A549 (cell line): Measurements from ENCODE around the gene ACVR1B. TPM values are rescaled to one million over a fixed set of nuclear protein-coding genes. Genes with fewer than 3 reads are reported as not detected.

Experiments
- ATAC-seq, 2 experiments: fragments of 200-7000 bp in 1 of 2; fragments of >200 bp in 1 of 2; cut with Nextera tagmentation in 1 of 2; cut with Tn5 transposase in 1 of 2; 3 replicates each; pipeline versions ENCODE4 v1.8.0 to v1.9.1; 2018 to 2020; ENCODE audit warnings: mild to moderate bottlenecking in 1 of 2, moderate library complexity in 1 of 2
- CTCF ChIA-PET: fragments of 300-600 bp; sonication (Branson Sonifier 250); formaldehyde crosslinking; extraction: SDS; loops from one replicate; lab custom pipeline; 2021; ENCODE audit warnings: antibody characterized with exemption, inconsistent platforms; lab: Yijun Ruan, JAX
- POLR2A ChIA-PET: fragments of 350-600 bp; formaldehyde crosslinking; extraction: SDS; loops from one replicate; lab custom pipeline; 2021; ENCODE audit warnings: antibody characterized with exemption, inconsistent platforms; lab: Yijun Ruan, JAX
- DNase-seq, 2 experiments: peaks; one replicate each; pipeline versions ENCODE4 v3.0.0 to v3.0.0-alpha.2; 2011 to 2016; ENCODE audit warnings: low read depth in 1 of 2, low spot score in 1 of 2
- FAIRE-seq: peaks from 2 replicates; lab custom pipeline; 2011; peaks lifted over from hg19 to GRCh38; lab: Jason Lieb, UNC
- H3K27ac ChIP-seq, 2 experiments: fragments of >200 bp; sonication (Bioruptor Twin); formaldehyde crosslinking; 3 replicates each; pipeline ENCODE4 v1.5.1; 2016 to 2017
- H3K4me1 ChIP-seq: fragments of >200 bp; sonication (Bioruptor Twin); formaldehyde crosslinking; 3 replicates; pipeline ENCODE4 v1.6.1; 2016
- H3K4me2 ChIP-seq: fragments of >200 bp; sonication (Bioruptor Twin); formaldehyde crosslinking; 3 replicates; pipeline ENCODE4 v1.6.1; 2016
- H3K4me3 ChIP-seq: fragments of >200 bp; sonication (Bioruptor Twin); formaldehyde crosslinking; 3 replicates; pipeline ENCODE4 v1.5.1; 2016
- H3K9me3 ChIP-seq: fragments of >200 bp; sonication (Bioruptor Twin); formaldehyde crosslinking; 3 replicates; pipeline ENCODE4 v1.6.1; 2016
- CBX8 ChIP-seq: fragments of 200-600 bp; sonication (generic); IDR thresholded peaks from 2 replicates; pipeline ENCODE4 v1.6.1; 2016
- CHD2 ChIP-seq: fragments of 150-350 bp; IDR thresholded peaks from 2 replicates; pipeline ENCODE4 v1.6.1; 2014; ENCODE audit warnings: low read length; ENCODE audit not compliant: partially characterized antibody
- EP300 ChIP-seq, 2 experiments: fragments of >200 bp; sonication (Bioruptor Twin); formaldehyde crosslinking; IDR thresholded peaks; 2 replicates in 1 of 2; 3 replicates in 1 of 2; pipeline ENCODE4 v1.6.1; 2016 to 2017
- ESRRA ChIP-seq: fragments of 150-350 bp; IDR thresholded peaks from 2 replicates; pipeline ENCODE4 v1.6.1; 2014; ENCODE audit warnings: mild to moderate bottlenecking, low read length, borderline replicate concordance
- FOXS1 ChIP-seq: fragments of 250-450 bp; sonication (Bioruptor Pico); IDR thresholded peaks from 2 replicates; pipeline ENCODE4 v1.5.0; 2020; ENCODE audit warnings: mild to moderate bottlenecking, moderate library complexity
- HDAC2 ChIP-seq: fragments of 200-600 bp; sonication (generic); IDR thresholded peaks from 2 replicates; pipeline ENCODE4 v1.6.1; 2016
- MAZ ChIP-seq: fragments of 150-350 bp; IDR thresholded peaks from 2 replicates; pipeline ENCODE4 v1.6.1; 2014; ENCODE audit warnings: antibody characterized with exemption, low read depth, low read length, borderline replicate concordance
- NFE2L2 ChIP-seq: fragments of 150-350 bp; conservative IDR thresholded peaks from 2 replicates; pipeline ENCODE4 v1.6.1; 2014; ENCODE audit warnings: low read length
- NPAS2 ChIP-seq: fragments of 250-450 bp; sonication (Bioruptor Pico); IDR thresholded peaks from 2 replicates; pipeline ENCODE4 v1.8.0; 2022; ENCODE audit warnings: mild to moderate bottlenecking, moderate library complexity, borderline replicate concordance
- PHF8 ChIP-seq: fragments of 200-600 bp; sonication (generic); IDR thresholded peaks from 2 replicates; pipeline ENCODE4 v1.6.1; 2016; ENCODE audit warnings: low read depth, mild to moderate bottlenecking, antibody characterized with exemption, moderate library complexity, borderline replicate concordance
- RARB ChIP-seq: fragments of 250-450 bp; sonication (Bioruptor Pico); IDR thresholded peaks from 2 replicates; pipeline ENCODE4 v1.8.0; 2021; ENCODE audit warnings: mild to moderate bottlenecking, moderate library complexity
- RFX5 ChIP-seq: fragments of 450-650 bp; IDR thresholded peaks from 2 replicates; pipeline ENCODE4 v1.7.1; 2014; ENCODE audit warnings: antibody characterized with exemption, mild to moderate bottlenecking, moderate library complexity
- SMC3 ChIP-seq: fragments of >200 bp; sonication (Bioruptor Twin); formaldehyde crosslinking; IDR thresholded peaks from 3 replicates; pipeline ENCODE4 v1.6.1; 2018; ENCODE audit warnings: inconsistent platforms
- ZSCAN20 ChIP-seq: fragments of 250-450 bp; sonication (Bioruptor Pico); IDR thresholded peaks from 2 replicates; pipeline ENCODE4 v1.8.0; 2022; ENCODE audit warnings: mild to moderate bottlenecking, moderate library complexity
- WGBS: methylation state at CpG from one replicate; pipeline ENCODE4 v1.1.6; 2017; ENCODE audit errors: missing lambda C conversion rate; 5-methylcytosine and 5-hydroxymethylcytosine counted together
- polyA plus RNA-seq, 4 experiments: library from polyadenylated mRNA; depleted of rRNA in 3 of 4; stranded (reverse); fragments of >200 nt; fragmentation: RNase III in 1 of 4; extraction: RNeasy Plus Mini Kit Qiagen cat#74134 plus additional on column Dnase treatment in 1 of 4; gene quantifications; 2 replicates in 3 of 4; 3 replicates in 1 of 4; pipeline ENCODE4 v1.2.3, GENCODE V29; 2011 to 2017
- TF ChIP-seq, protein P1 (sequence below): IDR thresholded peaks from 2 replicates; pipeline ENCODE4 v1.6.1; 2012; ENCODE audit warnings: low read depth, borderline replicate concordance
- TF ChIP-seq, protein P2 (sequence below): IDR thresholded peaks from 2 replicates; pipeline ENCODE4 v1.6.1; 2012
- TF ChIP-seq, protein P3 (sequence below): fragments of >200 bp; sonication (Bioruptor Twin); formaldehyde crosslinking; IDR thresholded peaks from 3 replicates; pipeline ENCODE4 v1.5.1; 2016
- TF ChIP-seq, protein P4 (sequence below): fragments of 150-350 bp; IDR thresholded peaks from 2 replicates; pipeline ENCODE4 v1.6.1; 2014; ENCODE audit warnings: low read depth, mild to moderate bottlenecking, low read length
- TF ChIP-seq, protein P5 (sequence below): fragments of >200 bp; sonication (Bioruptor Twin); formaldehyde crosslinking; IDR thresholded peaks from 3 replicates; pipeline ENCODE4 v1.6.1; 2016
- TF ChIP-seq, protein P6 (sequence below): fragments of 450-650 bp; IDR thresholded peaks from 2 replicates; pipeline ENCODE4 v1.6.1; 2014; ENCODE audit warnings: antibody characterized with exemption
- TF ChIP-seq, protein P7 (sequence below): fragments of 200-600 bp; sonication (generic); IDR thresholded peaks from 2 replicates; pipeline ENCODE4 v1.6.1; 2016; ENCODE audit warnings: antibody characterized with exemption, mild to moderate bottlenecking, moderate library complexity

Gene ACVR1B
- polyA plus RNA-seq, 2 of the 4 experiments (the other 2 are of a cell fraction), result 15.2 to 18.4 TPM

DNA sequence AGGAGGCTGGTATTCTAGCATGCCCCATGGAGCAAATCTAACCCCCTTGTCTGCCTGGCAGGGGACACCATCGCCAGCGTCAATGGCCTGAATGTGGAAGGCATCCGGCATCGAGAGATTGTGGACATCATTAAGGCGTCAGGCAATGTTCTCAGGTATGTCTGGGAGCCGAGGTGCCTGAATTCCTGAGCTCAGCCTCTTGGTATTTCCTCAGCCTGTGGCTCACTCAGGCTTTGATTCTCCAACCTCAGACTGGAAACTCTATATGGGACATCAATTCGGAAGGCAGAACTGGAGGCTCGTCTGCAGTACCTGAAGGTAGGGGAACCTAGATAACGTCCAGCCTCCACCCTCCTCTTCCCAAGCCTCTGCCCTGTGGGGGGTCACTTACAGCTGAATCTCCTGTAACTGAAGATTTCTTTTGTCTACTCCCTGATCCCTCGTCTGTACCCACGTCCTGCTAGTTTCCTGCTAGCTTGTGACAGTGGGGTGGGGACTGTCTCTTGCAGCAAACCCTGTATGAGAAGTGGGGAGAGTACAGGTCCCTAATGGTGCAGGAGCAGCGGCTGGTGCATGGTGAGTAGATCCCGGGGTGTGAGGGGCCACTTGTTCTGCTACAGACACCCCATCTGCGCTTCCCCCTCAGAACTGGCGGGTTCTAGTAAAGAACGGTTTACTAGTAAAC is 62.3 kb downstream of the ACVR1B start:
- no peak for DNase-seq
- POLR2A ChIA-PET, result no interaction called here
- H3K4me3 ChIP-seq, result no peak overlapping the region
- H3K27ac ChIP-seq, result no peak overlapping the region
- no peak for ATAC-seq
- no peaks in the 10 kb centered on the region for H3K9me3 ChIP-seq
- no peak for FAIRE-seq
- TF ChIP-seq FOXS1 (CRISPR knock-in tag), result no peak
- no peak for TF ChIP-seq NPAS2
- TF ChIP-seq ESRRA, result no peak
- TF ChIP-seq, protein P1, sequence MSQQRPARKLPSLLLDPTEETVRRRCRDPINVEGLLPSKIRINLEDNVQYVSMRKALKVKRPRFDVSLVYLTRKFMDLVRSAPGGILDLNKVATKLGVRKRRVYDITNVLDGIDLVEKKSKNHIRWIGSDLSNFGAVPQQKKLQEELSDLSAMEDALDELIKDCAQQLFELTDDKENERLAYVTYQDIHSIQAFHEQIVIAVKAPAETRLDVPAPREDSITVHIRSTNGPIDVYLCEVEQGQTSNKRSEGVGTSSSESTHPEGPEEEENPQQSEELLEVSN, result no peak
- TF ChIP-seq, protein P2, sequence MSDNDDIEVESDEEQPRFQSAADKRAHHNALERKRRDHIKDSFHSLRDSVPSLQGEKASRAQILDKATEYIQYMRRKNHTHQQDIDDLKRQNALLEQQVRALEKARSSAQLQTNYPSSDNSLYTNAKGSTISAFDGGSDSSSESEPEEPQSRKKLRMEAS, result no peak
- no peak for TF ChIP-seq NFE2L2
- TF ChIP-seq CBX8, result no peak
- no peak for TF ChIP-seq EP300 (IDR thresholded peaks at IDR 0.05)
- no peak for TF ChIP-seq HDAC2
- TF ChIP-seq, protein P3, sequence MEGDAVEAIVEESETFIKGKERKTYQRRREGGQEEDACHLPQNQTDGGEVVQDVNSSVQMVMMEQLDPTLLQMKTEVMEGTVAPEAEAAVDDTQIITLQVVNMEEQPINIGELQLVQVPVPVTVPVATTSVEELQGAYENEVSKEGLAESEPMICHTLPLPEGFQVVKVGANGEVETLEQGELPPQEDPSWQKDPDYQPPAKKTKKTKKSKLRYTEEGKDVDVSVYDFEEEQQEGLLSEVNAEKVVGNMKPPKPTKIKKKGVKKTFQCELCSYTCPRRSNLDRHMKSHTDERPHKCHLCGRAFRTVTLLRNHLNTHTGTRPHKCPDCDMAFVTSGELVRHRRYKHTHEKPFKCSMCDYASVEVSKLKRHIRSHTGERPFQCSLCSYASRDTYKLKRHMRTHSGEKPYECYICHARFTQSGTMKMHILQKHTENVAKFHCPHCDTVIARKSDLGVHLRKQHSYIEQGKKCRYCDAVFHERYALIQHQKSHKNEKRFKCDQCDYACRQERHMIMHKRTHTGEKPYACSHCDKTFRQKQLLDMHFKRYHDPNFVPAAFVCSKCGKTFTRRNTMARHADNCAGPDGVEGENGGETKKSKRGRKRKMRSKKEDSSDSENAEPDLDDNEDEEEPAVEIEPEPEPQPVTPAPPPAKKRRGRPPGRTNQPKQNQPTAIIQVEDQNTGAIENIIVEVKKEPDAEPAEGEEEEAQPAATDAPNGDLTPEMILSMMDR, result no peak
- no peak for TF ChIP-seq PHF8
- no peak for TF ChIP-seq SMC3
- no peak for TF ChIP-seq RFX5
- CTCF ChIA-PET, result interaction anchor here (0.9 to 41.8 kb wide), 4 partner anchors 6 to 120 kb away, joined by 4 to 1730 read pairs (median 1544); partner anchors contain the start of genes ATG101, NR4A1, SMIM41 and TAMALIN
- peaks cover 2% of the 10 kb centered on the region for H3K4me1 ChIP-seq
- H3K4me2 ChIP-seq, result no peak overlapping the region
- WGBS, result 75% methylated on average over 16 of the region's 16 CpGs

DNA sequence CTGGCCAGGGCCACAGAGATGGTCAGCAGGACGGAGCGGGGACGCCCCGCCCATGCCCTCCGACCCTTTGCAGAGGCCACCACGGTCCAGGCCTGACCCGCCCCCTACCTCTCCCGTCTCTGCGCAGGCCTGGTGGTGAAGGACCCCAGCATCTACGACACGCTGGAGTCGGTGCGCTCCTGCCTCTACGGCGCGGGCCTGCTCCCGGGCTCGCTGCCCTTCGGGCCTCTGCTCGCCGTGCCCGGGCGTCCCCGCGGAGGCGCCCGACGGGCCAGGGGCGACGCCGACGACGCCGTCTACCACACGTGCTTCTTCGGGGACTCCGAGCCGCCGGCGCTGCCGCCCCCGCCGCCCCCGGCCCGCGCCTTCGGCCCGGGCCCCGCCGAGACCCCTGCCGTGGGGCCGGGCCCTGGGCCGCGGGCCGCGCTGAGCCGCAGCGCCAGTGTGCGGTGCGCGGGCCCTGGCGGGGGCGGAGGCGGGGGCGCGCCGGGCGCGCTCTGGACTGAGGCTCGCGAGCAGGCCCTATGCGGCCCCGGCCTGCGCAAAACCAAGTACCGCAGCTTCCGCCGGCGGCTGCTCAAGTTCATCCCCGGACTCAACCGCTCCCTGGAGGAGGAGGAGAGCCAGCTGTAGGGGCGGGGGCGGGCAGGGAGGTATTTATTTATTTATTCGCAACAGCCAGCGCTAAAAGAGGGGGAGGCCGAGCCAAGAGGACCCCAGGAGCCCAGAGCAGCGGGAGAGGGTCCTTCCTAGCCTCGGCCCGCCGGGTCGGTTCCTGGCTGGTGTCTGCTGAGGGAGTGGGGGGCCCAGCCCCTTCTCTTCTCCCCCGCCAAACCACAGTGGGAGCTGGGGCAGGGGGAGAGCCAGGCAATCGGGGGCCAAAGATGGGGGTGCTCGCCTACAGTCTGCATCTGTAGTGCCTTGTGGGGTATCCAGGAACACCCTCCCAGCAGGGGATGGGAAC is 63.4 kb downstream of the ACVR1B start:
- Histone ChIP-seq H3K4me3 (no peak overlapping the region), H3K4me2 (no peak overlapping the region), H3K9me3 (no peaks in the 10 kb centered on the region), H3K27ac (no peak overlapping the region)
- ChIA-PET CTCF (interaction anchor here (1.0 to 41.8 kb wide), 5 partner anchors 5 to 56 kb away, joined by 5 to 1730 read pairs (median 1544); partner anchors contain the start of genes ATG101, NR4A1, SMIM41 and TAMALIN), POLR2A (no interaction called here)
- WGBS, result 94% methylated on average over 69 of the region's 93 CpGs
- ATAC-seq, result no peak
- no peak for DNase-seq
- TF ChIP-seq, protein P4, sequence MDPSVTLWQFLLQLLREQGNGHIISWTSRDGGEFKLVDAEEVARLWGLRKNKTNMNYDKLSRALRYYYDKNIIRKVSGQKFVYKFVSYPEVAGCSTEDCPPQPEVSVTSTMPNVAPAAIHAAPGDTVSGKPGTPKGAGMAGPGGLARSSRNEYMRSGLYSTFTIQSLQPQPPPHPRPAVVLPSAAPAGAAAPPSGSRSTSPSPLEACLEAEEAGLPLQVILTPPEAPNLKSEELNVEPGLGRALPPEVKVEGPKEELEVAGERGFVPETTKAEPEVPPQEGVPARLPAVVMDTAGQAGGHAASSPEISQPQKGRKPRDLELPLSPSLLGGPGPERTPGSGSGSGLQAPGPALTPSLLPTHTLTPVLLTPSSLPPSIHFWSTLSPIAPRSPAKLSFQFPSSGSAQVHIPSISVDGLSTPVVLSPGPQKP, result no peak
- TF ChIP-seq, protein P5, sequence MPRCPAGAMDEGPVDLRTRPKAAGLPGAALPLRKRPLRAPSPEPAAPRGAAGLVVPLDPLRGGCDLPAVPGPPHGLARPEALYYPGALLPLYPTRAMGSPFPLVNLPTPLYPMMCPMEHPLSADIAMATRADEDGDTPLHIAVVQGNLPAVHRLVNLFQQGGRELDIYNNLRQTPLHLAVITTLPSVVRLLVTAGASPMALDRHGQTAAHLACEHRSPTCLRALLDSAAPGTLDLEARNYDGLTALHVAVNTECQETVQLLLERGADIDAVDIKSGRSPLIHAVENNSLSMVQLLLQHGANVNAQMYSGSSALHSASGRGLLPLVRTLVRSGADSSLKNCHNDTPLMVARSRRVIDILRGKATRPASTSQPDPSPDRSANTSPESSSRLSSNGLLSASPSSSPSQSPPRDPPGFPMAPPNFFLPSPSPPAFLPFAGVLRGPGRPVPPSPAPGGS, result no peak
- TF ChIP-seq ZSCAN20 (CRISPR knock-in tag), result no peak
- no peak for TF ChIP-seq ESRRA
- no peak for TF ChIP-seq RARB (CRISPR knock-in tag)
- TF ChIP-seq, protein P6, sequence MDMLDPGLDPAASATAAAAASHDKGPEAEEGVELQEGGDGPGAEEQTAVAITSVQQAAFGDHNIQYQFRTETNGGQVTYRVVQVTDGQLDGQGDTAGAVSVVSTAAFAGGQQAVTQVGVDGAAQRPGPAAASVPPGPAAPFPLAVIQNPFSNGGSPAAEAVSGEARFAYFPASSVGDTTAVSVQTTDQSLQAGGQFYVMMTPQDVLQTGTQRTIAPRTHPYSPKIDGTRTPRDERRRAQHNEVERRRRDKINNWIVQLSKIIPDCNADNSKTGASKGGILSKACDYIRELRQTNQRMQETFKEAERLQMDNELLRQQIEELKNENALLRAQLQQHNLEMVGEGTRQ, result no peak
- TF ChIP-seq RFX5, result no peak
- TF ChIP-seq, protein P7, sequence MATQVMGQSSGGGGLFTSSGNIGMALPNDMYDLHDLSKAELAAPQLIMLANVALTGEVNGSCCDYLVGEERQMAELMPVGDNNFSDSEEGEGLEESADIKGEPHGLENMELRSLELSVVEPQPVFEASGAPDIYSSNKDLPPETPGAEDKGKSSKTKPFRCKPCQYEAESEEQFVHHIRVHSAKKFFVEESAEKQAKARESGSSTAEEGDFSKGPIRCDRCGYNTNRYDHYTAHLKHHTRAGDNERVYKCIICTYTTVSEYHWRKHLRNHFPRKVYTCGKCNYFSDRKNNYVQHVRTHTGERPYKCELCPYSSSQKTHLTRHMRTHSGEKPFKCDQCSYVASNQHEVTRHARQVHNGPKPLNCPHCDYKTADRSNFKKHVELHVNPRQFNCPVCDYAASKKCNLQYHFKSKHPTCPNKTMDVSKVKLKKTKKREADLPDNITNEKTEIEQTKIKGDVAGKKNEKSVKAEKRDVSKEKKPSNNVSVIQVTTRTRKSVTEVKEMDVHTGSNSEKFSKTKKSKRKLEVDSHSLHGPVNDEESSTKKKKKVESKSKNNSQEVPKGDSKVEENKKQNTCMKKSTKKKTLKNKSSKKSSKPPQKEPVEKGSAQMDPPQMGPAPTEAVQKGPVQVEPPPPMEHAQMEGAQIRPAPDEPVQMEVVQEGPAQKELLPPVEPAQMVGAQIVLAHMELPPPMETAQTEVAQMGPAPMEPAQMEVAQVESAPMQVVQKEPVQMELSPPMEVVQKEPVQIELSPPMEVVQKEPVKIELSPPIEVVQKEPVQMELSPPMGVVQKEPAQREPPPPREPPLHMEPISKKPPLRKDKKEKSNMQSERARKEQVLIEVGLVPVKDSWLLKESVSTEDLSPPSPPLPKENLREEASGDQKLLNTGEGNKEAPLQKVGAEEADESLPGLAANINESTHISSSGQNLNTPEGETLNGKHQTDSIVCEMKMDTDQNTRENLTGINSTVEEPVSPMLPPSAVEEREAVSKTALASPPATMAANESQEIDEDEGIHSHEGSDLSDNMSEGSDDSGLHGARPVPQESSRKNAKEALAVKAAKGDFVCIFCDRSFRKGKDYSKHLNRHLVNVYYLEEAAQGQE, result no peak
- no peak for TF ChIP-seq MAZ
- no peak for TF ChIP-seq CHD2
- TF ChIP-seq, all 56 proteins: peak for 0
- FAIRE-seq, result no peak
- peaks cover 12% of the 10 kb centered on the region for H3K4me1 ChIP-seq
